ENCODE data around the gene FAHD2A.
A peak's percentile ranks its signal among the peaks of the same experiment; 100 is the strongest.
"Not testable (repeated sequence)": the region's sequence is repeated elsewhere in the genome, so short reads cannot be mapped to it uniquely, and the experiment has no call there.

FAHD2A gene

DNA sequence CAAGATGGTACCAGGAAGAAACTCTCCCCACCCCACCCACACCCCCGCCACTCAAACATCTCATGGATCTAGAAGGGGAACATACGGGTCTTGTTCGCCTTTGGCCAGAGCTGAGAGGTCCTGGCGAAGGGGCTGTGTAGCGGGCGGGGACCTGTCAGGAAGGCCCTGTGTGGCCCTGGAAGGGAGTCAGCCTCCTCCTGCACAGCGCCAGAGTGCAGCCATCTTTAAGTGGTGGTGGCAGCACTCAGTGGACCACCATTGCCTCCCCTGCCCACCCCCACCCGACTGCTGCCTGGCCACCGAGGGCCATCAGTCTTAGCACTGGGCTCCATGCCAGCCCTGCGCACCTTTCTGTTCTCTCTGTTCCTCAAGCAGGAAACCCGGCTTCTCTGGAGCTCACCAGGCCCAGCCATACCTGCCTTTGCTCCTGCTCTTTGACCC, 11.6 kb upstream of the FAHD2A start:
- DNase-seq (ENCODE audit: low spot score), result no peak

DNA sequence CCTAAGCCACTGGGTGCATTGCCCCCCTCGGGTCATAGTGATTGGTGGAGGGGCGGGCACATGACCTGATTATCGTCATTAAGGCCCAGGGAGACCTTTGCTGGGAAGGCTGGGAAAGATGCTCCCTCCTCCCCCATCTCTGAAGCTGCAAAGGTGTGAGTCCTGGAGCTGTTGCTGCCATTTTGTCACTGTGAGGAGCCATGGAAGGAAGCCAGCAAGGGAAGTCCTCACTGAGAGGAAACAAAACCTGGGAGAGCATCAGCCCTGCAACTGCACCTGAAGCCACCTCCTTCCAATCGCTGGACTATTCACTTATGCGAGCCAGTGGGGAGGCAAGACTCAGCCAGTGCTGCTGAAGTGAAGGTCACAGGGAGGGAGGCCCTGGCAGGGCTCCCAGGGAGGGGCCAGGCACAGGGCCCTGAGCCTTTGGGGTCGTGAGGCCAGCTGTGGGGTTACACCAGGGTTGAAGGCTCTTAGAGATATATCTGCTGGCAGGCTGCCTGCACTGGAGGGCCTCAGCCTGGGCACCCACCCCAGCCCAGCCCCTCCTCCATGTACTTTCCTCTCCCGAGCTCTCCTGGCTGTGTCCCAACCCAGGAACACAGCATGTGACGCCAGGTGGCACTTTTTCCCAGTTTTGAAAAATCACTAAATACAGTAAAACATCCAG, 10.7 kb upstream of the FAHD2A start:
- no peak for DNase-seq (ENCODE audit: low spot score)

DNA sequence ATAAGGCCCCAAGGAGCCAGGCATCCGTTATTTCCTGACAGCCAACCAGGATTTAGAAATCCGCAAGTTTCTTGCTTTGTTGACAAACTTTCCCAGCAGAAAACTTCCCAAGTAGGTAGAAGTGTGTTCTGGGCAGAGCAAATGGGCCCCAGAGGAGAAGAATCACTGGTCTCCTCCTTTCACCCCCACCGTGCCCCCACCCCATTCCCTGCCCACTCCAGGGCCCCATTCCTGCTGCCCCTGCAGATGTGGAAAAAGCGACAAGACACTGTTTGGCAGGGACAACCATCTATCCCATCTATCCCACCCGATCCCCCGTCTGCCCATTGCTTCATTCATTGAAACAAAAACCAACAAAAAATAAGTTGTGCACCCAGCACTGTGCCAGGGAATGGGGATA, 10.2 kb upstream of the FAHD2A start:
- DNase-seq (ENCODE audit: low spot score), result no peak

DNA sequence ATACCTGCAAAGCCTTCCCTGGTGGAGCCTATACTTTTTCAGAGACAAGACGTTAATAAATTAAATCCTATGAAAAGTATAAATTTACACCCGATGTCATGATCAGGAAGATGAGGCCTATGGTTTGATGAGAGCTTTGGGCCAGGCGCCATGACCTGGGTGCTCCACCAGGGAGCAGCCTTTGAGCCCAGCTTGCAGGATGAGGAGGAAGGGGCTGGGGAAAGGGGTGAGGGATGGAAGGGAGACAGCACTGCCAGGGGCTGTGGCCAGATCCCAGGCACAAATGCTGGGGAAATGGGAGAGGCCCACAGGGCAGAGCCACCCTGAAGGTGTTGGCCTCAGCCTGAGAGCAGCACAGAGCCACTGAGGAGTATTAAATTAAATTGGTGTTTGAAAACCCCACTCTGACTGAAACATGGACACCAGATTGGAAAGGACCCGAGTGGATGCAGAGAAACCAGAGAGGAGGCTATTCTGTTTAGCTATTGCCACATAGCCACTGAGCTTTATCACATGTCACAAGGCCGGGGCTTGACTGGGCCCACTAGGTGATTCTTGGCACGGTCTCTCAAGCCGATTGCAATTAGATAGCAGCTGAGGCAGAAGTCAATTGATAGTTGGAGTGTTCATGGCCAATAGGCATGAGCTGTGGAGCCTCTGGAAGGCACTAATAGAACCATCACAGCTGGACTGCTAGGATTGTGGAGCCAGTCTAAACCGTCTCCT, 9.6 kb upstream of the FAHD2A start:
- DNase-seq (ENCODE audit: low spot score), result no peak

DNA sequence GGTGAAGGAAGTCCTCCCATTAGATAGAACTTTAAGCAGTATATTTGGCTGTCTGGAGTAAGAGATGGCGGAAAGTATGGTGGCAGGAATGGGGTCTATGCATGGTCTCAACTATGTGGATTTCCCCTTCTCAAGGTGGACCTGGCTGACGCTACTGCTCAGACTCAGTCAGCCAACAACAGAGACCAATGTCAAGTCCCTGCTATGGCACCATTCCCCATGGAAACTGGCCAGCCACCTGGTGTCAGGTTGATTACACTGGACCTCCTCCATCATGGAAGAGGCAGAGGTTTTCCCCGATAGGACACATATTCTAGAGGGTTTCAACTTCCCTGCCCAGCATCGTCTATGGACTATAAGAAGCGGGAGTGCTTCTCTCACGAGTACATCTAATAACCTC, 8.6 kb upstream of the FAHD2A start:
- no peak for DNase-seq (ENCODE audit: low spot score)

DNA sequence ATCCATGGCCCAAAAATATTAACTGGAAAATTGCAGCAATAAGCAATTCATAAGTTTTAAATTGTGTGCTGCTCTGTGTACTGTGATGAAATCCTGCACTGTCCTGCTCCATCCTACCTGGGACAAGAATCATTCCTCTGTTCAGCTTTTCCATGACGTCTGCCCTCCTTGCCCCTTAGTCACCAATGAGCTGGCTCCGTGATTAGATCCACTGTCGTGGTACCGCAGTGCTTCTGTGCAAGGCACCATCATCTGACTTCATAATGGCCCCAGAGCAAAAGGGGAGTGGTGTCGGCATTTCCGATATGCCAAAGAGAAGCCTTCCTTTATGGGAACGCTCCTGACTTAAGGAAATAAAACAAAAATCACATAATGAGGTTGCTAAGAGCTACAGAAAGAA, 3.4 kb upstream of the FAHD2A start:
- no peak for DNase-seq (ENCODE audit: low spot score)

DNA sequence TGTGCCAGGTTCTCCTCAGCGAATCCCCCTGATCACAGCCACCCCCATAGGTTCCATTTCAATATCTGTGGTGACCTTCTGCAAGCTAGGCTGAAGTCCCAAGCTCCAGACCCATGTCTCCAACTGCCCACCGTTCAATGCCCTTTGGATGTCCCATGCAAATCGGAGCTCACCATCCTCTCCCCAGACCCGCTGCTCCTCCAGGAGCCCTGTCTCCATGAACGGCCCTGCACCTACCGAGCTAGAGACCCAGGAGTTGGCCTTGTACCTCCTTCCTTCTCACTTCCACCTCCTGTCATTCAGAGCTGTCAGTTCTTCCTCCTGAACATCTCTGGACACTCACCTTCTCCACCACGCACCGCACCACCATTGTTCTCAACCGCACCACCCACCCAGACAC, 1.0 kb upstream of the FAHD2A start:
- DNase-seq (ENCODE audit: low spot score), result no peak

DNA sequence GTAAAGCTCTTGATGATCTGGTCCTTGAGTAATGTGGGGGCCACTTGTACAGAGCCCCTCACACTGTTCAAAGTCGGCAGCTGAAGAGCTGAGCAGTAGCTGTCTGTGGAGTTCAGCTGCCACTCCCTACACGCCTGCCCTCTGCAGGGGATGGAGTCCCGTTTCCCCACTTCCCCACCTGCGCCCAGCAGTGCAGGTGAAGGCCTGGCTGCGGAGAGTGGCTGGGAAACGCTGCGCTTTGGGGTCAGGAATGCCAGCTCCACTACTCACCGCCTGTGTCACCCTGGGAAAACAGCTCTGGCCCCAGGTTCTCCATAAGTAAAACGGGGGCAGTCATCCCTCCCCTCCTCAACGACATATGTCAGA, 521 bp upstream of the FAHD2A start:
- not testable (repeated sequence) for DNase-seq (ENCODE audit: low spot score)

DNA sequence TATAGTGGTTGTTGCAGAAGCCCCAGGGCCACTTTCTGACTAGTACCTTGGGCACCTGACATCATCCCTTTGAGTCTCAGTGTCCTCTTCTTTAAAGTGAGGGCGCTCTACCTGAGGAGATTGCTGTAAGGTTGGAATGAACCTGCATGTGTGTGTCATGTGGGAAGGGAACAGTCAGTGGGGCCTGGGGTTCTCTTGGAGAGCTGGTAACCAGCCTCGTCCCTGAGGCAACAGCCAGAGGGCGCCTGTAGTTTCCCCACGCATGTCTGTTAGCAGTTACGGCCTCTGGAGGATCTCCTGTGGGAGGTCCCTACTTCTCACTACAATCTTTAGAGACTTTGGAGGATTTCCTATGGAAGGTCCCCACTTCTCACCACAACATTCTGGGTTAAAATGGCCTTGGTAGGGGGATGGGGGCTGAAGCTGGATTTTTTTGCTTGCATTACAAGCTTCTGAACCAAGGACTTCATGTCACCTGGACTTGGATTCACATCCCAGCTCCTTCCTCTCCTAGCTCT, 755 bp downstream of the FAHD2A start:
- peak; percentile 49 for DNase-seq (ENCODE audit: low spot score)

DNA sequence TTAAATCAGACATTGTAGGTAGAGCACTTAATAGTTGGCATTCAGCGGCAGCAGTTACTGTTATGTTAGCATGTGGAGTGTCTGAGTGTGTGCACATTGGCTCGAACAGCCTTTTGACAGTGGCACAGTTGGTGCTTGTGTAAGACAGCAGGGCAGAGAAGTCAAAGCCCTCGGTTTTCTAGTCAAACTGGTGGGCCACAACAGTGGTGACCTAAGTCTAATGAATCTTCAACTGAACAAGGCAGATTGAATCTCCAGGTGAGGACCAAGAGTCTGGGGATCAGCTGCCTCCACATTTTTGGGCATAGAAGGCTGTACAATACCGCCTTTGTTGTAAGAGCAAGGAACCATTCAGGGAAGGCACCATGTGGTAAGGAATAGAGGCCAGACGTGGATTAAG, 1.3 kb downstream of the FAHD2A start:
- DNase-seq (ENCODE audit: low spot score), result not testable (repeated sequence)

DNA sequence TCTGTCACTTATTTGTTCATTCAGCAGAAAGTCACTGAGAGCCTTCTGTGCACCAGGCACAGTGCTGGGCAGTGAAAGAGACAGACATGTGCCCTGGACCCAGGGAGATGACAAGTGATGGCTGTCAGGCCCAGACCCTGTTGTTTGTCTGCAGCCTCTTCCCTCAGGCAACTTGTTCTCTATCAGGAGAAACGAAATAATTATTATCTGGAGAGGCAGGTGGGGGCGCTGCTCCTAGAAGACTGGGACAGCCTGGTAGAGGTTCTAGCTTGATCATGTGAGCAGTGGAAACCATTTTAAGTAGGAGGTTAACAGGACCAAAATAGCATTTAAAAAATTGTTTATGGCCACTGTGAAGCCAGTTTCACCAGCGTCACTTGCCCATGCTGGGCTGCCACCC, 2.2 kb downstream of the FAHD2A start:
- DNase-seq (ENCODE audit: low spot score), result not testable (repeated sequence)

DNA sequence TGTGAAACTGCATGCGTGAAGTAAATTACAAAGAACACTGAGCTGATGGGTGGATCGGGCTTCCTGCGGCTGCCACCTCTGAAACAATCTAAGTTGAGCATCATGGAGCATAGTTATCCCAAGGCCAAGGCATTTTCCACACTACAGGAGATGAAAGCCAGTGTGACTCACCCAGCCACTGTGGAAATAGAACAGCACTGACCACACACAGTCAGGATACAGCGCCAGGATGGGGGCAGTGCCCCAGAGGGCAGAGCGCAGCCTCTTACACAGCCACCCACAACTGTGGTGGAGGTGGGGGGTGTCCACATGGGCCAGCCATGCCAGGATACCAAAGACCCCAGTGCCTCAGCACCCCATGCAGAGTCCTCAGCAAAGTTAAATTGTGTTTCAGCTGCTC, 8.7 kb downstream of the FAHD2A start:
- not testable (repeated sequence) for DNase-seq (ENCODE audit: low spot score)

DNA sequence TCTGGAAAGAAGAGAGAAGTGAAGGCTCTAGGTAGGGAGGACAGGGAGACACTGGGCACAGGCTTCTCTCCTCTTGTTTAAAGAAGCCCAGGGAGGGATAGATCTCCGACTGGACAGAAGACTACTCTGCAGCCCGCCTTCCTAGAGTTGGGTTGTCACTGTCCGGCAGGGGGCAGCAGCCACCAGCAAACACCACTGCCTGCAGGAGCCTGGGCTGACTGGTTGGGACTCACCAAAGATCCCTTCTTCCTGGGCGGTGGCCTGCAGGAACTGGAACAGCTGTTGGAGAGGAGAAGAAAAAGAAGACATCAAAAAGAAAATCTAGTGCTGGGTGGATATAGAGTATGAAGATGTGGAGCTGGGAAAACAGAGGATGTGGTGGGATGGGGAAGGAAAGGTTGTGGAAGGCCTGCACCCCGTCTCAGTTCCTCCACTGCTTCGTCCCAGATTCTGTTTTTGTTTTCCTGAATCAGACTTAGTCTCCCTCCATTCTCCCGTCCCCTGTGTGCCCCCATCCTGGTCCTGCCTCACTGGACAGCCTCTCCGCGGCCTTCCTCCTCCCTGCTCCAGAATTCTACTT, 11.6 kb downstream of the FAHD2A start:
- peak; percentile 58 for DNase-seq (ENCODE audit: low spot score)

DNA sequence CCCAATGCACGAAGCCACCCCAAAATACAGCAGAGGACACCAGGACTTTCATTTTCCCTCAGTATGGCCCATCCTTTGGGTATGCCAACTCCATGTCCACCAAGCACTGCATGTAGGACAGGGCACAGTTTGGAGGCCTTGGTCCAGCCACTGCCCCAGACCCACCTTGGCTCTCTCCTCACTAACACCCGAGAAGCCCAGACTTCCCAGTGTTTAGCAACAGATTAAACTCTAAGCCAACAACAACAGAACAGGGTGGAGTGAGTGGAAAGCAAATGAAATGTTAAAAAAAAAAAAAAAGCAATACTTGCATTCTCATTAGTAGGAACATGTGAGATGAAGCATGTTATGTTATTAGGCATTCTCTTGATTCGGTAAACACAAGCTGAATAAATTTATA, 12.6 kb downstream of the FAHD2A start:
- not testable (repeated sequence) for DNase-seq (ENCODE audit: low spot score)

DNA sequence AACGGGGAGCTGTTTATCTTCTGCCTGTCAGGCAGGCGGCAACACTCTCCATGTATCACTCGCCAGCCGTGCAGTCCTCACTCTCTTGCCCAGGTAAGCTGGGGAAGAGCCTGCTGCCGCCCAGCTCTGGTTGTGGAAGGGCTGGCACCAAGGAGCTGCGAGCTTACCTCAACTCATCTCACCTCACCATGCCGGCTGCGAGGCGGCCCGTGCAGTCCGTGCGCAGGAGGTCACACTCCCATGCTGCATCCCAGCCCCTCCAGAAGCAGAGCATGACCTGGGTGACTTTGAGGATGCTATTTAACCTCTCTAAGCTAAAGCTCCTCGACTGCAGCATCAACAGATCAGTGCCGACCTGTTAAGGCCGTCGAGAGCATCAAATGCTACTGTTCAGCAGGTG, 13.1 kb downstream of the FAHD2A start:
- not testable (repeated sequence) for DNase-seq (ENCODE audit: low spot score)

DNA sequence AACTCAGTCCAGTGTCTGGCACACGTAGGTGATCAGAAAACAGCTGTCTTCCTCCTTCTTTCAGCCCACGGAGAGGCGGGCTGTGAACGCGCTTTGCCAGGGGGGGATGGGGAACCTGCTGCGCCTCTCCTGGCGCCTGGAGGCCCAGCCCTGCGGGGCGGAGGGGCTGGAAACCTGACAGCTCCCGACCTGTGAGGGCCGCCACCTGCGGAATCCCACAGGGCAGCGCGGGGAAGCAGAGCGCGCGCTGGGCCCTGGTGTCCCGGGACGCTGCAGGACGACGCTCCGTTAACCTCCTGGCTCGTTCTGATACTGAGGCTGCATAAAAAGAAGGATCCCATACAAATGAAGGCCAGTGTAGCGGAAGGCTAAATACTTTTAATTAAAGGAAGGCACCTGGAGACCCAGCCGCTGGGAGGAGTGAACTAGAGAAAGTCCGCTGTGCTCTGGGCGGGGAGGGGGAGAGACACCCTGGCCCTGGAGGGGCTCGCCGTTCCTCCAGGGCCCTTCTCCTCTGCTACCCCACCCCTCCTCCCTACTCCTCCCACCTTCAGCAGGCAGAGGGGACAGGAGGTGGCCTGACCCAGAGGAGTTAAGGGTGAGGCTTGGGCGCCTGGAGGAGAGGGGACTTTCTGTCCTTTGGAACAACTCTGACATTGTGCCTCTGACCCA, 24.8 kb downstream of the FAHD2A start:
- DNase-seq (ENCODE audit: low spot score), result not testable (repeated sequence)

DNA sequence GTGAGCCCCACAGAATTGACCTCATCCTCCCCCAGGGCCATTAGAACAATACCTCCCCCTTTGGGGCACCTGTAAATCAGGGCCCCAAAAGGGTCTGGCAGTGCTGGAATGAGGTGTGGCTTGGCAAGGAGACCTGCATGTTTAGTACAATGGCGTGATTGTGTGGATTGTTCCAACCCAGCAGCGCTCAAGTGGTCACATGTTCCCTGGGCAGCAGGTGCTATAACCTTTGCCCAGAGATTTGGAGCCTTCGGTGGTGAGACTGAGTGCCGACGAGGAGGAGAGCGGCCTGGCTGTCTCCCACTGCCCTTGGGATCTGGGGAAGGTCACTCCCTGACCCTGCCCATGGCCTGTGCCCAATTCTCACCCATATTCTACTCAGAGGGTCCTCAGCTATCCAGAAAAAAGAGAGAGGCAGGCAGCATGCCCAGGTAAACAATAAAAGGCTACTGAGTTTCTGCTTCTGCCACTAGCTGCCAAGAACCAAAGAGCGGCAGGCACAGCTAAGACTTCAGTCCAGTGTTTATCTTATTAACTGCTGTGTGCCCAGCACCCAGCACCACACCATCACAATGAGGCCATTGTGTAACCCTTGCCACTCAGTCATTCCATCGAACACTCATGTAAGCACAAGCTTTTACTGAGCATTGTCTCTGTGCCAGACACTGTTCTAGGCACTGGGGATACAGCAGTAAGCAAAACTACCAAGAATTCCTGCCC, 27.4 kb downstream of the FAHD2A start:
- DNase-seq (ENCODE audit: low spot score), result not testable (repeated sequence)

DNA sequence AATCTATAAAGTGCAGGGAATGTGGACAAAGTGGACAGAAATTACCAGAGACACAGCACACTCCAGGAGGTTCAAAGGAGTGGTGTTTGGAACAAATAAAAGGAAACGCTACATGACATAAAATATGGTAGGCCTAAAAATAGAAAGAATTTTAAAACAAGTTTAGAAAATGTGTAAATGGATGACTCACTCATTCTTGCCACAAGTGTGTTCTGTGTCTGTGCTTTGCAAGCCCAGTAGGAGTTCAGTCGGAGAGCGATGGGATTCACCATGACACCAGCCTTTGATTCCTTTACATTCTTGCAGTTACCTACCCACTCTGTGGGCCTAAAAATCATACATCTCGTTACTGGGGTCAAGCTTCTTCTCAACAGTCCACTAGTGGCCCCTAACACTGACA, 30.9 kb downstream of the FAHD2A start:
- not testable (repeated sequence) for DNase-seq (ENCODE audit: low spot score)

DNA sequence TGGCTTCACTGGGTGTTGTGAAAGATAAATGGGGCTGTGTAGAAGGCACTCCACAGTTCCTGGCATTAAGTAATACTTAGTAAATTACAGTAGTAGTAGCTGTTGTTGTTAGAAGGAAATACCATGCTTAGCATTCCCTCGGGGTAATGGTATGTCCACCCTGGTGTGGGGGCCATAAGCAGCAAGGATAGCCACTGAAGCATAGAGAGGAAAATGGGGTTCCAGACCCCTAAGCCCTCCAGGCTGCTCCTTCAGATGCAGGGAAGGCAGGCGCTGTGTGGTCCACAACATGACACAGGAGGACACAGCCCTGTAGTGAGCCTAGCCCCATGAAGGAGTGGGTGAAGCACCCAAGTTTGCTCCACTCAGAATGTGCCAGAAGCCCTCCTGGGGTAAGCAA, 31.5 kb downstream of the FAHD2A start:
- not testable (repeated sequence) for DNase-seq (ENCODE audit: low spot score)

DNA sequence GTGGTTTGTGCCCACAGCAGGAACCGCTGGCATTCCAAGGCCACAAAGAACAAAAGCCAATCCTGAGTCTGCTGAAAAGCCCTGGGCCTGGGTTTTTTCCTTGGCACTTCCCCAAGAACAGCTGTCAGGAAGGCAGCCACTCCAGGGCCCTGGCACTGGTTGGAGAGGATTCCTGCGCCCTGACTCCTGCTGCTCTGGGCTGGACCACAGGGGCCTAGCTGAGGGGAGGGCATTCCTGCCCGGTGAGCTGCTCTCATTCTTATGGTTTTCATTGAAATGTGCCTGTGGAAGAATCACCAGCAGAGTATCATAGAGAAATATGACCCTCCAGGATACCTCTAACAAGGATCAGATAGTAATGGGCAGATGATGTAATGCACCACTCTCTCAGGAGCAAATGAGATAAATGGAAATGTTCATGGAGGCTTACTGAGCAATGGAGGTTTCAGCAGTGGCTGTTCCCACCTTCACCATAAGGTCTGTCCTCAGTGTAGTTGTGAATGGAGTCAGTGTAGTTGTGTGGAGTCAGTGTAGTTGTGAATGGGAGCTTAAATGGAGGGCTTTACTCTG, 32.1 kb downstream of the FAHD2A start:
- DNase-seq (ENCODE audit: low spot score), result not testable (repeated sequence)

DNA sequence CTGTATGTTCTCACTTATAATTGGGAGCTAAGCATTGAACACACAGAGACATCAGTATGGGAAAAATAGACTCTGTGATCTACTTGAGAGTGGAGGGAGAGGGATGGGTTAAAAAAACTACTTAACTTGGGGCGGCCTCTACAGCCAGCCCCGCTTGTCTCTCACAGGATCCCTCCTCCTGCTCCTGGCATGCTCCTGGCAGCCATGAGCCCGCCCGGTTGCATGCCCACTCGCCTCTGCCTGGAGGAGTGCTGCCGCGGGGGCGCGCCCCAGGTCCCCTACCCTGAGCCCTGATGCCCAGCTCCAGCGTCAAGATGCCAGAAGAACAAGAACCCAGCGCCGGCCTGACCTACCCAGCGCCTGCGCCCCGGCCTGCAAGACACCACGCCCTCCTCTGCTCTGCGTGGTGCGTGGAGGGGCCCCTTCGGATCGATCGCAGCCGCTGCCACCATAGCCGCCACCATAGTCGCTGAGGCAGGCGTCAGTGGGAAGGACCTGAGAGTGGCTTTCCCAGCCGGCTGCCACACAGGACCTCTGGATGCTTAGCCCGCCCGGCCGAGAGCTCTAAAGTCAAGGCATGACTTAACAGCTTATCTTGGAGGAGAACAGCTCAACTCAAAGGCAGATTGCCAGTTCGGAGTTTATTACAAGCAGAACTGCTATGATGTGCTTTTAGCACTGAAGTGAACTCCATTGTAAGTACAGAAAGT, 32.8 kb downstream of the FAHD2A start:
- DNase-seq (ENCODE audit: low spot score), result not testable (repeated sequence)
